ENCODE measurements around the gene AMPD3.
A peak's percentile ranks its signal among the peaks of the same experiment; 100 is the strongest.

AMPD3 gene

DNA sequence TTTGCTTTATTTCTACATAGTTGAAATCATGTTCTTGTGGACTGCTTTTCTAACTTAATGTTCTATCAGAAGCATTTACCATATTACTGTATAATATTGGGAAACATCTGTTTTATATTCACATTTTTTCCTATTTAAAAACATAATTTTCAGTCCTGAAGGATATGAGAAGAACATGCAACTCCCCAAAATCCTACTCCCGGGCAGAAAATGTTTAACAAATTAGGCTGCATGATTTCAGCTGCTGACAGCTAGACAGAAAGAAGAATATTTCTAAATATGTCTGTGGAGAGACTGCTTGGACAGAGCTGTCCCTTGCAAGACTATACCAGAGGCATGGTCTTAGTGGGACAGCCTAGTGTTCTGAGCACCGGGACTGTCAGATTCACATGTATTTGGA, 15.7 kb upstream of the AMPD3 start:
- DNase-seq = no peak

DNA sequence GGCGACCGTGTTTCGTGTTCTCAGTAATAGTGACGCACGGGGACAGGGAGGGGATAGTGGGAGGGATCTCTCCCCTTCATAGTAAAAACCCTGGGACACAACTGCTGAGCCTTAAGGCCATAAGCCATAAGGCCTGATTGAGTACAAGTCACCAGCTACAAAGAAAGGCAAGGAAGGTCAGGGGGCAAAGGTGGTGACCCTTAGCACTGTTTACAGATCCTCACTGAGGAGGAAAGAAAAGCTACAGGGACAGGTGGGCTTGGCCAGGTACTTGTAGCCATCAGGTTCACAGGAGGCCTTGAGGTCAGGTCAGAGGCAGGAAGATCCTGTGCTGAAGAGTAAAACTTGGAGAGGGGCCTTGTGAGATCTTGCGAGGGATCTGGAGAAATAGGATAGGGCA, 15.1 kb upstream of the AMPD3 start:
- DNase-seq = no peak

DNA sequence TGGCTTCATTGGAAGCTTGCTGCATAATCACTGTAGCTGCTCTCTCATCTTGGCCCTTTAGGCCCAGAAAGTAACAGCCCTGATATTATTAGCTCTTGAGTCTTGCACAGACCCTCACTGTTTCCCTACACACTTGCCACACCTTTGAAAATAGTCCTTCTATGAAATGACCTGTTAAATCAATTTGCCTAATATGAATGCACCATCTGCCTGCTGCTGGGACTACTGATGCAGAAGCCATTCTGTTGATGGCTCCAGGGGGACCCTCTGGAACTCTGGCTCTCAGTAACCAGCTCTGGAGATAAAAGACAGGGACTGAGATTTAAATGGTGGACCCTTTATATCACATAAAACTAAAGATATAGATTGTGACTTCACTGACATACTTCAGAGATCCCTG, 14.7 kb upstream of the AMPD3 start:
- DNase-seq = no peak

DNA sequence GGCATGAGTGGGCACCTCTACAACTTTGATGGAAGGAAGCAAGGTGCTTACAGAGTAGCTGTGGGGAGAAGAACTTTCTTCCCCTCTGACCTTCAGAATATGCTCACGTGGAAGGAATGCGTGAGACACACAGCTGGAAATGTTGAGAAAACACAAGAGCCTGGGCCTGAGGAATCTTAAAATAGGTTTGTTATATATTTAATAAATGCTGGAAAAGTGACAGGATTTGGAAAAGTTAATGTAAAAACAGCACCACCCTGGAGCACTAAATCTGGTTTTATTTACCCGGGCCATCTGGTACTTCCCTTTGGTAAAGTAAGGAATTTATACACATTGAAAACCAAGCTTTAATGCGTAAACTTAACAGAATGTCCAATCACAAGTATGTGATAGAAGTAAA, 14.0 kb upstream of the AMPD3 start:
- no peak for DNase-seq

DNA sequence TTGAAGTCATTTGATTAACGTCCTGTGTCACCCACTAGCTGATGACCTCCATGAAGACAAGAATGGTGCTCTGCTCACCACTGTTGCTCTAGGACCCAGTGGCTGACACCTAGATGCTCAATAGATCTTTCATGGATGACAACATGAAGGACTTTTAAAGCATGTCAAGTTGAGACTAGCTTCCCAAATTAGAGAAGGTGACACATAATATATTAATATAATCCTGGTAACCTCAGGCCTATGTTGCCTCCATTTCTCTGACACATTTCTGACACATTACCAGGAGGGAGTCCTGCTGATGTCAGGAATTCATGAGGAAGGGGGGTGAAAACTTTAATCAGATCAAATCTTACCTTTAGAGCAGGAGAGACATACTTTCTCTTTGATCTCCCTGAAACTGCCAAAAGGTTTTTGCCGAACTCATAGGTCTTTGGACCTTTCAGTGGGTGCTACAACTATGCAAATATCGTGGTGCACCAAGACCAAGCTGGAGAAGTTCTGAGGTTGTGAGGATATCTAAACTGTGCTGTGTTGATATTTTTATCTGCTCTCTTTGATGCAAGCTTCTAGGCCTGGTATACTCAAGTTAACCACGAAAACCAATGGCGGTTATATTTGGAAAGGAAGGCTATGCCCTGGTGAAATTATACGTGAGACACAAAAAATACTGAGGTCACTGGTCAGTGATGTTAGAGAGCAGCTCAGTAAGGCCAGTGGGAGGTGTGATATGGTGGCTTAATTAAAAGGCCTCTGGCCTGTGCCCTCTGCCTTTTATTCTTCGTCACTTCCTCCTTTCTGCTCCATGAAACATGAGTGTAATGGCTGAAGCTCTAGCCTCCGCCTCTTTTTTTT, 13.2 kb upstream of the AMPD3 start:
- no peak for DNase-seq

DNA sequence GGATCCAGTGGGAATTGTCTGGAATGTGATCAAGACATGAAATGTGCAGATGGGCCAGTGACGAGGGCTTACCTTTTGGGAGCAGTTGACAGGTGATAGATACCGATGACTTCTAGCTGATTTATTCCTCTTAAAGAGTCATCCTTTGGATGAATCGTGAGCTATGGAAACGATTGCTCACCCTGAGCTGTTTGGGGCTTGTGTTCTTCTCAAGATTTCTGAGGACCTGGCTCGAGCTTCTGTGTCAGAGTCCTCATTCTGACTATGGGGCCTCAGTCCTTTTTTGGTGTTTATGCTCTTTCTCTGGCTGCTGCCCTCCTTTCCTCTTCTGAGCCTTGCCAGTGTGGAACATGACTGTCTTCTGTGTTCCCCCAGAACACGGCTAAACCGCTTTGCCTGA, 11.9 kb upstream of the AMPD3 start:
- peak; percentile 65 for DNase-seq

DNA sequence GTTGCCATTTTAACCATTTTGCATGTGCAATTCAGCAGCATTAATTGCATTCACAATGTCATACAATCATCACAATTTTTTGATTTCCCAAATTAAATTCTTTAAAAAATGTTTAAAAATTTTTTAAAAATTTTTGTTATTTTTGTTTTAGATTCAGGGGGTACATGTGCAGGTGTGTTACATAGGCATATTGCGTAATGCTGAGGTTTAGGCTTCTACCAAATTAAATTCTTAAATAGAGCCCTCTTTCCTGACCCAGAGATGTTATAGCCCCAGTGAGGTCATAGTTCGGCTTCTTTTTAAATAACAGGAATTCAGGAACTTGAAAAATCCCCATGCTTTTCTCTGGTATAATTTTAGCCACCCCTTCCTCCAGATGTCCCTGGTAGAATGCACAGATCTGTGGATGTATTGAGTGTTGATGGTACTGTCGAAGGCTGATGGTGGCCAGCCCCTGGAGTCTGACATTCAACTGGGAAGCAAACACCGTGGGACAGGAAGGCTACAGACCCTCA, 11.3 kb upstream of the AMPD3 start:
- no peak for DNase-seq

DNA sequence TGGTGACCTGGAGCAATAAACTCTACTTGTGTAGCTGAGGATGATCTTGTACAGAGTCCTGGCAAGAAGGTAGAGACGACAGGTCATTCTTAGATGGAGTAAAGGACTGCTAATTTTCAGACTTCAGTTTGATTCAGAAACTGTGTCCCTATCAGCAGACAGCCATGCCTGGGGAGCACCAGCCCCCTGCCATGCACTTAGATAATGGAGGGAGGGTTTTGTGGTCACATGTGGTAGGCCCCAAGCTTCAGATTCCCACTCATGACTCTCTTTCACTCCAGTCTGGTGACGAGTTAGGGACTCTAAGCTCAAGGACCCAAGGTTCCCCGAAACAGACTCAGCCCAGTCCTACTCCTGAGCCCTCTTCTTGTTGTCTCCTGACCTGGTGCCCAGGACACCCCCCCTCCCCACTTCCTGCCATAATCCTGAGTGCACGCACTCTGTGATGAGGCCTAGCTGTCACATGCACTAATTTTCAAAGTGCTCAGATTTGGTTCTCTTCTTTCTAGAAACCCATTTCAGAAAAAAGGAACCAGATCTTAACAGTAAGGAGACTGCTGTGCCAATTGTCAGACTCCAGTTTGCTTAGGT, 10.2 kb upstream of the AMPD3 start:
- no peak for DNase-seq

DNA sequence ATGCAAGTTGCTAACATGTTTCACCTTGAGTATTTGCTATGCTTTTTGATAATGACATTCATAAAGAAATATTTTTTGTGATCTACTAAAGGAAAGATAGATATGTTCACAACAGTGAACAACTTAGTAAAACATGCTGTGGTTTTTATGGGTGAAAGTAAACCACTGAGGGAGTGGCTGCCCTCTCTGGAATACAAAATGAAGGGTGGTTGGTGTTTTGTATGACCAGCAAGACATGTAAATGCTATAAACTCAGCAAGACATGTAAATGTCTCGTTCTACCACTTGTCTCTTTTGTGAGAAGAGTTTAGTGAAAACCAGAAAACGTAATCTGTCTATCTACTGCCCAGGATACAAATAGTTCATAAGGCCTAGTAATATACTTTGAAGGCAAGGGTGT, 7.6 kb upstream of the AMPD3 start:
- no peak for DNase-seq

DNA sequence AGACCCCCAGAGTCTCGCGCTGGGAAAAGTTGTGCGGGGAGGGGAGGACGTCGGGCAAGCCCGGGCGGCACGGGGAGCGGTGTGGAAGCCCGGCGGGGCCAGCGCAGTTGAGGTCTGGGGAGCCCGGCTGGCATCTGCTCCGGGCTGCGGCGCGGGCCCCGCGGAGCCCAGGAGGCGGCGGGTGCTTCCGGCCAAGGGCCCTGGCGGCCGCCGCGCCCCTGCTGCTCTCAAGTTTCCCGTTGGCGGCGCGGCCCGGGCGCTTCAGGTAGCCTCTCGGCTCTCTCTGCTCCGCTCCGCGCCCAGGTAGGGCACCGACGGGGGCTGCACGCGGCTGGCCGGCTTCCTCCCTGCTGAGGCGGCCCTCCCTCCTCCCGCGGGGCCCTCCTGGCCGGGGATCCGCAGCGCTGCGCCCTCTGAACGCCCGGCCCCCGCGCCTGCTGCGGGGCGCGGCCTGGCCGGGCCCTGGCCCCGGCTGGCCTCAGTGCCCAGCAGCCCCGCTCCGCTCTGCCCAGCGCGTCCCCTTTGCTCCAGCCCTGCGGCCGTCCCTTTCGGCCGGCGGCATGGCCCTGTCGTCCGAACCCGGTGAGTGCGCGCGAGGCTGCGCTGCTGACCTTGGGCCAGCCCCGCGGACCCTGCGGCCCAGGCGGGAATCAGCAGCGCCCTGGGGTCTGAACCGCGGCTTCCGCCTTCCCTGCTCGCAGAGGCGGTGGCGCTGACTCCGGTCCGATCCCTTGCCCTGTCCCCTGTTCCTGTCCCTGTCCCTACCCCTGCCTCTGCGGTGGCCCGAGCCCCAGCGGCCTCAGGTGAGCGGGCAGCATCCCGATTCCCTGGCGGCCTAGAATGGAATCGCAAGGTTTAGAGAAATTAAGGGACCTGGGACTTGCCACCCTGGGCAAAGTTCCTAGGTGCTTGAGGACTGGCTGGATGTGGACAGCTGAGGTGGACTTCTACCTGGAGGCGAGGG, 4.3 kb upstream of the AMPD3 start:
- peak; percentile 57 for DNase-seq

DNA sequence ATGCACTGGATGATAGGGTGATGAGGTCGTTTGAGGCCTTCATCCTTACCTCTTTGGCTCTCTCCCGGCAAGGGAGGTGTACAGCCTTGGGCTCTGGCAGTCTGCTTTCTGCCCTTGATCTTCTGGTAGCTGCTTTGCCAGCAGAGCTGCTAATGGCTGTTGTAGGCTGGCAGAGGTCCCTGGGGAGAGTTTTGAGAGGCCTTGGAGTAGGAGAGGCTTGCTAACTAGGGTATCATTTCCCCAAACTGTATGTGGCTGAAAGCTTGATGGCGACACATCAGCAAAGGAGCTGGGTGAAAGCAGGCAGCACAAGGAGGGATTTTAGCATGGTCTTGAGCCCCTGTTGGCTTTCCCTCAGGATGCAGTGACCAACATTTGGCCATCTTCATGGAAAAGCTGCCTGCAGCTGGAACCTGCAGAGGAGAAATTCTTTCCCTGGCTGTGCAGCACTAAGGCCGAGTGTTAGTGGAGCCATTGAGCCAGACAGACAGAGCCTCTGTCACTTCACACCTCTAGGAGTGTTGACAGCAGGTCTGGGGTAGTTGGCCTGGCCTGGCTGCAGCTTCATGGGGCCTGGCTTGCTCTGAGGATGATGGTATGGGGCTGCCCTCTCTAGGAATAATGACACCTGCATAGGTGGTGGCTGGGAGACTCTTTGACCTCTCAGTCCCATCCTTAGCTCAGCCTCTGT, 3.5 kb upstream of the AMPD3 start:
- DNase-seq = no peak

DNA sequence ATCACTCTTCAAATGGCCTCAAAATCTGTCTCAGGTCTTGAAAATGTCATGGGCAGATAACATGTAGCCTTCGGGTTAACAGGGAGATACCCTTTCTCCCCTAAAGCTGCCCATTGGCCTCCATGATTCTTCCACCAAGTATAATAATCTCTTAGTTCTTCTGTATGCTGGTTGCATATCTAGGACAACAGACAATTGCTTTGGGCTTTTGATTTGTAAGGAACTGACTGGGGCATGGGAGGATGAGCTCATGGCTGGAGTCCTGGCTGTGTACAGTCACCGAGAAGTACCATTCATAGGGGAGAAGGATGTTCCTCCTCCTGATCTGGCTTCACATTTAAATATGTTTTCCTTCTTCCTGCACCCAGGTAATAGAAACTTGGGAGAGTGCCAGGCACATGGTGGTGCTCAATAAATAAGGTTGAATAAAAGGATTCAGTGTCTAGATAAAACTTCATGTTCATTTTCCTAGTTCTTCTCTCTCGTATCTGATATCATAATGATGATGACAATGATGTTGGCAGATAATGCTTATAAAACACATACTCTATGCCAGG, 2.8 kb upstream of the AMPD3 start:
- no peak for DNase-seq

DNA sequence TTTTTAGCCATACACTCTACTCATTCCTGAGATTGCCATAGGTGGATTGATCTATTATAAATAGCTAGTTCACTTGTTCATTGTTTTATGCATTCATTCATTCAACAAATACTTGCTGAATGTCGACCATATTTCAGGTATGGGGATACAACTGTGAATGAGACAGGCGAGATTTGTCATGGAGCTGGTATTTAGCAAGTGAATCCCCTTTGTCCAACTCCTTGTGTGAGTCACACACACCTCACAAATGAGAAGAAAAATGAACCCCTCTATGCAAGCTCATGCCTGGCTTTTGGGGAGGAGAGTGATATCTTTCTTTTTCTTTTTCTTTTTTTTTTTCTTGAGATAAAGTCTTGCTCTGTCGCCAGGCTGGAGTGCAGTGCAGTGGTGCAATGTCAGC, 1.8 kb upstream of the AMPD3 start:
- DNase-seq = no peak

DNA sequence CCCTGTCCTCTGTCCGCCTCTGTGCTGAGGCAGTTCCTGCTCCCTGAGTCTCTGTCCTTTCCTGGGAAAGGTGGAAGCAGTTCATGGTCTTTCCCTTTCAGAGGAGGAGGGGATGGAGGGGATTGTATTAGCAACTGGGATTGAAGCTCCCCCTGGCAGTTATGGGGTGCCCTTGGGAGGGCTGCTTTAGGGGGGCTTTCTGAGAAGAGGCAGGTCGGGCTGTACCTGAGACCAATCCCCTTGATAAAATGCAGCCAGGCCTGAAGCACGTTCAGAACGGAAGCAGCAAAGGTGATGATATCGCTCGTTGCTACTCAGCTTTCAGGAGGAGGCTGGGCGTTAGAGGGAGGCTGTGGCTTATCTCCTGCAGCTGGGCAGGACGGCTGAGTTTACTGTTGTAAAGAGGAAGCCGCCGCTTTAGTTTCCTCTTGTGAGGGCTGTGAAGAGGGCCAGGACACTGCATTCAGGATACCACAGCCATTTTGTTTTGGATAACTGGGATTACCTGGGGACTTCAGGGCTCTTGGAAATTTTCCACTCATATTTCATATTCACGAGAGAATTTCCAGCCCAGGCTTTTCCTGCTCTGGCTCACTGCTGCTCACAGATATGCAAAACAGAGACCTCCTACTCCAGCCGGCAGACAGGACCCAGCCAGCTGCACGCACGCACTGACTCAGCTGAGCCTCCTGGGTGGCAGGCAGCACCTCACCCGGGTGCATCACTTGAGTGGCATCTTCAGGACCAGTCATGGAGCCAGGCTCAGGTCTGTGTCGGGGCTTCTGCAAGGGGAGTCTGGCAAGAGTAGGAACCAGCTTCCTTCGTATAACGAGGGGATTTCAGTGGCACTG, 798 bp downstream of the AMPD3 start:
- DNase-seq = peak; percentile 86

DNA sequence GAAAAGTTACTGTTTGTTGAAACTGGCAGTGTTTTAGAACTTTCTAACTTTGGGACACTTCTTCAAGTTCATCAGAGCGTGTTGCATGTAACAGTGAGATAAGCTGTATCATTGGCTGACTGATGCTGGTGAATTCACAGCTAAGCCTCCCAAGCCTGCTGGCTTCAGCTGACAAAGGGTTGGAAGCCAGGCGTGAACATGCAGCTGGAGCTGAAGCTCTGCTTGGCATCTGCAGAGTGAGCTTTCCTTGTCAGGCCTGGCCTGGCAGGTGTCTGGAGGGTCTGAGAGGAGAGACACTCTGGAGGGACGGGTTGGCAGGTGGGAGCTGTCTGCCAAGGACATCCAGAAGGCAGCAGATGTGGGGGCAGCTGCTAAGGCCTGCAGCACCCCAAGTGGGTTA, 1.5 kb downstream of the AMPD3 start:
- DNase-seq = no peak

DNA sequence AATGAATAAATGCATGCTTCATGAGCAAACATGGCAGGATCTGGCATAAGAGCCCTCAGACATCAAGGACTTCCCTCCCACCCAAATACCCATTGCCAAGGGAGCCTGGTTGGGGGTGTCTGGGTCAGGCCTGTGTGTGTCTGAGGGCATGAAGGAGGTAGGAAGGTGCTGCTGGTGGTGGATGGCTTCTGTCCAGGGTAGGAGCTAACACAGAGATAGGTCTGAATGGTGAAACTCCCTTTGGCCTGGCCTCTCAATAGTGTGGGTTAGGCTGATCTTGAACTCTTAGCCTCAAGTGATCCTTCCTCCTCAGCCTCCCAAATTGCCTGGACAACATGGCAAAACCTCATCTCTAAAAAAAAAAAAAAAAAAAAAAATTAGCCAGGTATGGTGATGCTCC, 2.8 kb downstream of the AMPD3 start:
- DNase-seq = no peak

DNA sequence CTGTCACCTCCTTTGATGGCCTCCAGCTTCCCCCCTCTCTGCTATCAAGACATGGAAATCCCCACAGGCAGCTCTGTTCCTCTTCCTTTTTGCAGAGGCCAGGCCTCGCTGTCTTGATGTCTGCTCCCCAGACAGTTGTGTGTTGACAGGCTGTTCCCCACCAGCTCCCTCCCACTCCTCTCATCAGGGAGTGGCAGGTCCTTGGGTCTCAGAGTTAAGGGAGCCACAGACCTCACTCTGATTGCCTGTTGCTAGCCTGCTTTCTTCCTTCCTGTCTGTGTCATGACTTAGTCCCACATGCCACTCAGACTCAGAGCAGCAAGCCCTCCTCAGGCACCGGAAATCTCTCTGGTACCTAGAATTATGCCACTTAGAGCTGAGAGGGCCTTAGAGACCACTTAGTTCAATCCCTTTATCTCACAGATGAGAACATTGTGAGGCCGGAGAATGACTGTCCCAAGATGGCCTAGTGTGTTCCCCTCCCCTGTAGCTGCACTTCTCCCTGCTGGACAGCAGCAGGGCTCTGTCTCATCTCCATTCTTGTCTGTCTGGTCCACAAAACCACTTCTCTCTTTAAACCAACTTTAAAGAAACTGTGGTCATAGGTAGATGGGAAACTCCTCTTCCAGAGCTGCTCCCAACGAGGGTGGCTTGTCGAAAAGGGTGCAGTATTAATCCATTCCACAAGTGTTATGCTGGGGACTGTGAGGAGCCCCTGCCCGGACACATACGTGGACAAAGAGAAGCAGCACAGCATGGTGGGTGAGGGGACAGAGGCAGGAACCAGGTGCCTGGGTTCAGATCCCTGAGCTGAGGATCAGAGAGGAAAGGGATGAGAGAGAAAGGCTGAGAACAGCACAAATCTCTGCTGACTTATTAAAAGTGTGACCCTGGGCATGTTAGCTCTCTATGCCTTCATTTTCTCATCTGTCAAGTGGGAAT, 4.2 kb downstream of the AMPD3 start:
- DNase-seq = peak; percentile 66

DNA sequence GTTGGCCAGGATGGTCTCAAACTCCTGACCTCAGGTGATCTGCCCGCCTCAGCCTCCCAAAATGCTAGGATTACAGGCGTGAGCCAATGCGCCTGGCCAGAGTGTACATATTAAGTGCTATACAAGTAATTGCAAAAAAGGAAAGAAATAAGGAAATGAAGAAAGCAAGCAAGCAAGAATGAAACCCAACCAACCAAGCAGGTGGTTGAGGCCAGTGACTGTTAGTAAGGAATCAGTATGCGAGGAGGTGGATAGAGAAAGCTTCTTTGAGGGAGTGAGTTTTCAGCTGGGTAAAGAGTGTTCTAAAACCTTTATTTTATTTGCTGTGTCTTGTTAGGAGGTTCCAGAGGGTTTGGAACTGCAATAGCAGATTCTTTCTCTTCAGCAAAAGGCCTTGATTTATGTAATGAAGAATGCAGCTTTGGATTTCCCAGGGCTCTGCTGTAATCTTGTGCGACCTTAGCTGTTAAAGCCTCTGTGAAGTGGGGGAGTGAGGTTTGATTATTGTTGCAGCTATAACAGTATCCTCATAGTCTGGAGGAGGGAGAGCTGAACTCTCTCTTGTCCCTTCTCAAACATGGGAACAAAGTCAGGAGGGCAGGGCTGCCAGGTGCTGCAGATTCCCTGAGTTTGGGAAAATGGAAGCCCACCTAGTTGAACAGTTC, 5.7 kb downstream of the AMPD3 start:
- DNase-seq = no peak

DNA sequence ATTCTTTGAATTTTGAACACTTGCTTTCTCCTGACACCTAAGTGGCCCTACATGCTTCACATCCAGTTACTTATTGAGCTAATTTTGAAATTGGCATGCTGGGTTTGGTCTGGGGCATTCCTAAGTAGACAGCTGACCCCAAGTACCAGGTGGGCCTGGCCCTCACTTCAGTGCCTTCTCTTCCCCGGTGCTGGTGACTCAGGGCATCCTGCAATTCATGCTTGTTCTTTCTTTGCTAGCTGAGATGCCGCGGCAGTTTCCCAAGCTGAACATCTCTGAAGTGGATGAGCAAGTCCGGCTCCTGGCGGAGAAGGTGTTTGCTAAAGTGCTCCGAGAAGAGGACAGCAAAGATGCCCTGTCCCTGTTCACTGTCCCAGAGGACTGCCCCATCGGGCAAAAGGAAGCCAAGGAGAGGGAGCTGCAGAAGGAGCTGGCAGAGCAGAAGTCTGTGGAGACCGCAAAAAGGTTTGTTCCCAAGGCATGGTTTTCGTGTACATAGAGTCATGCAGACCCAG, 6.3 kb downstream of the AMPD3 start:
- no peak for DNase-seq

Data from stimulated activated CD4-positive, alpha-beta T cell treated with anti-CD3 and anti-CD28 coated beads, Interleukin-1b, Interleukin-23, amount 100 ng/mL, for 48 hours (primary cell).